ENCODE data around the gene C8B.

Gene C8B

DNA sequence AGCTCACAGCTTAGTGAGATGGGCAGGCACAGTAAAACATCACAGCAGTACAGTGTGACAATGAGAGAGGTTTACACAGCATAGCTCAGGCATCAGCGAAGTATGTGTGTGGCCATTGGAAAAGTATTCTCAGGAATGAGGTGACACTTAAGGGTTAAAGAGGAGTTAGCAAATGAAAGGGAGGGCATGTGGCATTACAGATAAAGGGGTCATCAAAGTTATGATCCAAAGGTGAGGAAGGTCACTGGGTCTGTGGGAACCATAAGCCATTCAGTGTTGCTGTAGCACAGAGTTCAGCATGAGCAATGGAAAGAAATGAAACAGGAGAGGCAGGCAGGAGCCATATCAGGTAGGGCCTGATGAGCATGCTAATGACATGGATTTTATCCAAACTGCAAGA is 4.5 kb upstream of the C8B start:
- DNase-seq (ENCODE audit: low spot score) = no peak

DNA sequence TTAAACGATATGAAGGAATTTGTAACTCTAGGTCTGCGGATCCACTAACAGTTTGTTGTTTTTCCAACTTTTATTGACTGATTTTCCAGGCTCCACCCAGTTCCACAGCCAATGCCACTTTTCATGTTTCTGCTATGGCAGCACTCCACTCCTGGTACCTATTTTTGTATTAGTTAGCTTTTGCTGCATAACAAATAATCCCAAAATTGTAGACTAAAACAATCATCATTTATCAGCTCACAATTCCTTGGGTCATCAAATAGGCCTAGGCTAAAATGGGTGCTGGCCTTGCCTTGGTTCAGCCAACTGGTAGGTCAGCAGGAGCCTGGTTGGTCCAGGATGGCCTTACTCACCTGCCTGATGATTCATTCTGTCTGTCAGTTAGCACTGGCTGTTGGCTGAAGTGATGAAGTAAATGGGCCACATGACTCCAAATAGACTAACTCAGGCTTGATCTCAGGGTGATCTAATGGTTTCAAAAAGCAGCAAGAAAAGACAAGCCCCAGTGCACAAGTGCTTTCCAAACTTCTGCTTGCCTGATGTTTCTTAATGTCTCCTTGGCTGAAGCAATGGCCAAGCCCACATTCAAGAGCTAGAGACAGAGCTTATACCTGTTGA is 3.2 kb upstream of the C8B start:
- DNase-seq (ENCODE audit: low spot score) = no peak

DNA sequence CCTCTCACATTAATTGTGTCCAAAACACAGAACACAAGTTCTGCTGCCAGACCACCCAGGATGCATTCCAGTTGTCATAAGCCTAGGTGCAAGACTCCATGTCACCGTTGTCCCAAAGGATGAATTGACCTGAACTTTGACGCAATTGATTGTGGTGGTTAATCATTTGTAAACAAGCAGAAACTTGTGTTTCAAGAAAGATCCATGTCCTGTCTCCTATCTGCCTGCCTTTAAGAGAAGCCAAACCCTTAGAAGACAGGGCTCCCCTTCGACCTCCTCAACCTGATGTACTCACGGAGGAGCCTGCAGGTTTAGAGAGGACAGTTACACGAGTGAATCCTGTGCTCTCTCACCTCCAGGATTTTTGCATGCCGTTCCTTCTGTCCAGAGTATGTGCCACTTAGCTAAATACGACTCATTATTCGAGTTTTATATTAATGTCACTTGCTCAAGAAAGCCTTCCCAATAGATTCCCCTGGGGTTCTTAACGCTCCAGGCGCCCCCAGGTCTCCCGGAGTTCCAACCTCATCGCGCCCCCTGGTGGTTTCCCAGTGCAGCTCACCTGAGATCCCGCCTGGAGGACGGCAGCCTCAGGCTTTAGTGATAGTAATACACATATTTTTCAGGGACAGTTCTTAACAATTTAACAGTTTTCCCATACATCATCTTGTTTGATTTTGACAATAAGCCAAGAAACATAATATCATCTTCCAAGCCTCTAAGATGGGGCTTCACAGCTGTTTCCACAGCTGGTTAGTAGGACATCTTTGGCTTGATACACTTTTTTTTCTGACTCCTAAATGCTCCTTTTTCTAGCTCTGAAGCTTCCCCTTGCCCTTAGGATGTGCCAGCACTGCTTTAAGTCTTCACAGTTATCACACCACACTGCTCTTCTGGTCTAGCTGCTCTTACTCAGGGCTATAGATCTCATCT is 2.4 kb upstream of the C8B start:
- DNase-seq (ENCODE audit: low spot score) = no peak

DNA sequence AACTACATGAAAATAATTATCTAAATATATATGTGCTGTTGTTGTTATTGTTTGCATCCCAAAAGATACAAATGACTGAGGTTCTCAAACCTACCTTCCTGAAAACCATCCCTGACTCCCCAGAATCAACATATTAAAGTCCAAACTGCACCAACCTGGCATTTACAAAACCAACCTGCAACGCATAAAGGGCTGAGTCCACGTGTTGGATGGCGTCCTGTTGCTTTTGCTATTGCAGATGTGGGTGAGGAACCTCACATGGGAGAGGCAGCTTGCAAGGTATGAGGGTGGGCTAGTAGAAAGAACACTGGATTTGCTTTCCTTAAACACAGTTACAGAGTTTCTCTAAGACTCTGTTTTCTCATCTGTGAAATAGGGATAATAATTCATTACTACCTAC is 1.5 kb upstream of the C8B start:
- DNase-seq (ENCODE audit: low spot score) = no peak

DNA sequence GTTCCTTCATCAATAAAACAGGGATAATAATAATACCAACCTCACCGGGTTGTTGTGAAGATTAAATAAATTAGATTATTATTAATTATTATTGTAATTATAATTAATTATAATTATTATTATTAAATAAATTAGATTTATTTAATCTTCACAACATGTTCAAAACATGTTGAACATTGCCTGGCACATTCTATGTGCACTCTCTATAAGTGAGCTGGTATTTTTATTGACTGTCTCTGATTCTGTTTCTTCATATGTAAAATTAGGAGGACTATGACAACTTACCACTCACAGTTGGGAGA is 834 bp upstream of the C8B start:
- no peak for DNase-seq (ENCODE audit: low spot score)

DNA sequence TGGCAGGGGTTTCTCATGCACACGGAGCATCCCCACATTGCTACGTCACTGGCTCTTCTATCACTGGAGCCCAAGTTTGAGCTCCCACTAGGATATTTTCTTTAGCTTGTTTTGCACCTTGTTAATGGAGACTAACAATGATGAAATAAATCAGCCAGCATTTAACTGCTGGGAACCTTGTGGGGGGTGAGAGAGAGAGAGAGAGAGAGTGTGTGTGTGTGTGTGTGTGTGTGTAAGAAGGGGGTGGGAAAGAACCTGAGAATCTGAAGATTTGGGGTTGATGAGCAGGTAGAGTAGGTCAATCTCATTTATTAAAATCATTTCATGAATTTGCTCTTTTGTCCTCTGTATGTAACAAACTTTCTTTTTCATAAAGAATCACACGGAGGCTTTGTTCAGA is 624 bp downstream of the C8B start:
- no peak for DNase-seq (ENCODE audit: low spot score)

DNA sequence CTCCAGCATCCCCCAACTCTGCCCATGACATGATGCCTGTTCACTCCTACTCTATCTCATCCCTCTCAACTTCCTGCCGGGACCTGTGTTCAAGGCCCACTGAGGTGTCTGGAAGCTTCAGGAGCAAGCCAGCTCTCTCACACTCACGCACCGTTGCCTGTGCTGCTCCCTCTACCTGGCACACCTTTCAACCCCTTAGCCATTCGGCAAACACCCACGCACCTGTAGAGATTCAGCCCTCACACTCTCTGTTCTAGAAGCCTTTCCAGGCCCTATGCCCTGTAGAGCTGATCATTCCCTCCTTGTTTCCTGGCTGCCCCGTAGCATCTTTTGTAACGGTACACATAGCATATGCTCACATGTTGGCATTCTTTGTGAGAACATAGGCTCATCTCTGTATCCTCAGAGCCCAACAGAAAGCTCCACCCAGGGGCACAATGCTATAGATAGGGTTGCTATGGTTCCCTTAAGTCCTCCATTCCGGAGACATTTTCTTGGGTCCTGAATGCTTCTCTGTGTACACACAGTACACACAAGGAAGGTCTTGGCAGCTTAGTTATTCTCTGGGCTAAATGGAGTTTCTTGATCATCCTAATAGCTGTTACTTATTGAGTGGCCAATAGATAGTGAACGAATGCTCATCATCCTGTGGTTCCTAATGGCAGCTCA is 1.3 kb downstream of the C8B start:
- DNase-seq (ENCODE audit: low spot score) = no peak

DNA sequence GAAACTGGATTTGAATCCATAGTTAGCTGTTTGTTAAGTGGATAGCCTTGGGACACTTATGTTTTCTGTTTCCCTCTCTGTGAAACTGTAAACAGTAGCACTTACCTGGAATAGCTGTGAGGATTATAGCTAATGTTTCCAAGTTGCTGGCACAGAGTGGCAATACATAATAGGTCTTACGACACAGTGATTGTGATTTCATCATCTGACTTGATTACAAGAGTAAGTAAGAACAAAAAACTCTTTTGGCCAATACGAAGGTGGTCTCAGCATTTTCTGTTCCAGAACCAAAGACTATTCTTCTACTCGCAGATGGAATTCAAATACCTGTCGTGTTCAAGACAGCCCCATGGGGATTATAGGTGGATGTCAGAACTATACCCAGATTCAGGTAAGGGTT is 2.1 kb downstream of the C8B start:
- DNase-seq (ENCODE audit: low spot score) = no peak

DNA sequence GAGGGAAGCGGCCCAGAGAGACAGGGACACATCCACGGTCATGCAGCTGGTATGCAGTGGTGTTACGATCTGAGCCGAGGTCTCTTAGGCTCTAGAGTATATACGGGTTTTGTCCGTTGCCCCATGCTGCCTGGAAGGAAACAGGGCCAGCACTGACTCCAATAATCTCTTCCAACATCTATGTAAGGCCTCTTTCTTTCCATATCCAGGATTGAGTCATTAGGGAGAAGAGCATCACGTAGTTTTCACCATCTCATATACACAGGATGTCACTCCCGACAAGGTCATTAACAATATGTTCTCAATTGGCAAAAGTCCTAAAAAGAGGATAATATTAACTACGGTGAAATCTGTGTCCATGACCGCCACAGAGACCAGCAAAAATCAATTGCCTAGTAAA is 4.4 kb downstream of the C8B start:
- DNase-seq (ENCODE audit: low spot score) = no peak

DNA sequence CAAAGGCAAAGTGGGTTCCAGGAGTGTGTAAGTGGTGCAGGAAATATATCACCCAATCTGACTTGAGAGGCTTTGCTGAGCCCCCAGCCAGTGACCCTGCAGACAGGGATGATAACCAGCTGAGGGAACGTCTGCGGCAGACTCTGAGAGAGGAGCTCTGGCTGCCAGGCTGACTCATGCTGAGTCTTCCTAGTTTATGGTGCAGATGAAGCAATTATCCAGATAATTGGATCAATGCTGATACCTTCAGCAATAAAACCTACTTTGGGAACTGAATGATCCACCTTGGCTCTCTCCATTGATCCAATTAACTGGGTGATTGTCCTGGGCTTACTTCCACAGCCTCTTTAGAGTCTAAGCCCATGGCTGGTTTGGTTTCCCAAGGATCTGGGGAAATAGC is 7.3 kb downstream of the C8B start:
- DNase-seq (ENCODE audit: low spot score) = no peak

DNA sequence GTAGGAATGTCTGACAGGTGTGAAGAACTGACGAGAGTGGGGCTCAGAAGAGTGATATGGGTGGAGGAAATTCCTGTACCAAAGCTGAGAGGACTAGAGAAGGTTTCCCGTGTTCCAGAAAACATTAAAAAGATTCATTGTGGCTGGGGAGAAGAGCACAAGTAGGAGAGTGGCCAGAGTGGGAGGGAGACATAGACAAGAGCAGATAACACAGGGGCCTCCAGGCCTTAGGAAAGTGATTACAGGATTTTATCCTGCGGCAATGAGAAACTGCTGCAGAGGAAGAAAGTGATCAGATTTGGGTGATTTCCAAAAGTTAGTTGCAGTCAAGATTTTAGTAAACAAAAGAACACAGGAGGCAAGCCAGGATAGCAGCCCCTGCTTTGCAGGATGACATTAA is 7.9 kb downstream of the C8B start:
- no peak for DNase-seq (ENCODE audit: low spot score)

DNA sequence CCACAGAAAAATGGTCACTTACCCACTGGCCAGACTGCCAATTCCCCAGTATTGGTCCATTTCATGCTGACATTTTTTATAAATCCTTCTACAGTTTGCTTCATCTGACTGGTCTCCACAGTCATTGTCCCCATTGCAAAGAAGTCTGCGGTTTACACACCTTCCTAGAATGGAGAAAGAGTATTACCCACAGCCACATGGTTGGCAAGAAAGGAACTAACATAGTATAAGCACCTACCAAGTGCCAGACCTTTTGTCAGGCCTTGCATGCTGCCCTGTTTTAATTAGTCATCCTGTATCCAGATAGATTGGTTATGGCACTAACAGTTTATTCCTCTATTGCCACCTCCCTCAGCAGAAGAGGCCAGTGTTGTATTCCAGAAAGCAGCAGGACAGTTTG is 11.2 kb downstream of the C8B start:
- no peak for DNase-seq (ENCODE audit: low spot score)

DNA sequence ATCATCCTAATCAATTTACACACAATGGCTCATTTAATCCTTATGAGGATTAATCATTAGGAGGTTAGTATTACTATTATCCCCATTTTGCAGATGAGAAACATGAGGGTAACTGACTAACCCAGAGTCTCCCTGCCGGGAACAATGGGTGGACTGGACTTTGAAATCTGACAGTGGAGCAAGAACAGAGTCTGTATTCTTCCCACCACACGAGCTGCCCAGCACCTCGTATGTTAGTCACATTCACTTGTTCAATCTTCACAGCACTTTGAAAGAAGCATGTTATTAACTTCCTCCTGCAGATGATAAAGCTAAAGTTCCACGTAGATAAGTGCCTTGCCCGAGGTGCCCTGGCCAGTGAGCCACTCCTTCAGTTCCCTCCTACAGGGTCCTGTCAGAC is 12.4 kb downstream of the C8B start:
- no peak for DNase-seq (ENCODE audit: low spot score)

DNA sequence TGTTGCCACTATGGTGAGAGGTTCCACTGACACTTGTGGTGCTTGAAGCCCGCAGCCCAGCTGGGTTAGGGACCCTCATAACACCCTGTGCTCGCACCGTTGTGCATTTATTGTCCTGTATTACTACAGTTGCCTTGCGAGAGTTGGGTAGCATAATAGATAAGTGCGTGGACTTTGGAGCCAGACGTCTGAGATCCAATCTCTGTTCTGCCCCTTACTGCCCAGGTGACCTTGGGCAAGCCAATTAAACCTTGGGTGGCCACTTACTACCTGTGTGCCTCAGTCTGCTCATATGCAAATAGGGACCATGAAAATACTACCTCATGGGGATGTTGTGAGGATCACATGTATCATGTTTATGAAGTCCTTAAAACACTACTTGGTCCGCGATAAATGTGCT is 13.3 kb downstream of the C8B start:
- DNase-seq (ENCODE audit: low spot score) = no peak

DNA sequence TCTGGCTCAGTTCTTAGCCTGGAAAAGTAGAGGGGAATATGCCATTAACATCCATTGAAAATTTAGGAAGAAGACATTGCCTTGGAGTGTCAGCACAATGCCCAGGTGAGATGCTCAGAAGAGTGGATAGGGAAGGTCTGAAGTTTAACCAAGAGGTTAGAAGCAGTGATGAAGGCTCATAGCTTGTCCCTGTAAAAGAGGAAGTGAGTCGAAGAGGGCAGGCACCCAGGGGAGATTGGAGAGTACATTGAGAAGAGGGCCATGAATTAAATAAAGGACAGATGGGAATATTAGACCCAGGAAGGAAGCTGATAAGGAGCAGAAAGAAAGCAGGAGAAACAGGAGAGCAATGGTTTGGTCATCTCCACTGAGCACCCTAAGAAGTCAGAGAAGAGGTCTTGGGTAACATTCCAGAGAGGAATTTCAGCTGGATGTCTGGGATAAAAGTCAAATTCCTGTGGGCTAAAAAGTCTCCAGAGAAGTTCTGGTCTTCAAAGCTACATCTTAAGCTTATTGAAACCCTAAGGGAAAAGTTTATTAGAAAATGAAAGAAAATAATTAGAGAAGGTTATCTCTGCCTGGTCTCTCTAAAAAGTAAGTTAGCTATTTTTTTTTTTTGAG is 17.3 kb downstream of the C8B start:
- DNase-seq (ENCODE audit: low spot score) = no peak

DNA sequence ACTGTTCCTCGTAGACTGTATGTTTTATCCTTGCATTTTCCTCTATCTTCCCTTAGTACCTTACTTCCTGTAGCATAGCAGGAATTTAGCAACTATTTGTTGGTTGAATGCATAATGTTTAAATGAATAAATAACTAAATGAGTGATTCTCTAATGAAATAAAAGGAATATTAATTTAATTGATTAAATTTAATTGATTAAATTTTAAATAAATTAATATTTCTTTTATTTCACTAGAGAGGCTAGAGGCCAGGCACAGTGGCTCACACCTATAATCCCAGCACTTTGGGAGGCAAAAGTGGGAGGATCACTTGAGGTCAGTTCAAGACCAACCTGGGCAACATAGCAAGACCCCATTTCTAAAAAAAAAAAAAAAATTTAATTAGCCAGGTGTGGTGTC is 25.8 kb downstream of the C8B start:
- no peak for DNase-seq (ENCODE audit: low spot score)

DNA sequence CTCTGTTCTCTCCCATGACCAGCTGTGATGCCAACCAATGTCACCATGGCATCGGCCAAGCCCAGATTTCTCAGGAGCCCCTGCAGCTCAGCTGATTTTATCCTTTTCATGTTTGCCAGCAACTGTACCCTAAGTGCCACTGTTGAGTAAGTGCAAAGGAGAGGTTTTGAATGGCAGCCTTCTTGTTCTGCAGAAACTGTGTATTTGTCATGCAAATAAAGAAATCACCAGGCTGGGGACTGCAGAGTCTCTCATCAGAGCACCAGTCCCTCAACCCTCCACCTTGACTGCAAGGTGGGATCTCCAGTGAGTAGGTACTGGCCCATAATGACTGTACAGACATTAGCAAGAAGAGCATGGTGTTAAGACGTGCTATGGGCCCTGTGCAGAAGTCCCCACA is 26.6 kb downstream of the C8B start:
- DNase-seq (ENCODE audit: low spot score) = no peak

DNA sequence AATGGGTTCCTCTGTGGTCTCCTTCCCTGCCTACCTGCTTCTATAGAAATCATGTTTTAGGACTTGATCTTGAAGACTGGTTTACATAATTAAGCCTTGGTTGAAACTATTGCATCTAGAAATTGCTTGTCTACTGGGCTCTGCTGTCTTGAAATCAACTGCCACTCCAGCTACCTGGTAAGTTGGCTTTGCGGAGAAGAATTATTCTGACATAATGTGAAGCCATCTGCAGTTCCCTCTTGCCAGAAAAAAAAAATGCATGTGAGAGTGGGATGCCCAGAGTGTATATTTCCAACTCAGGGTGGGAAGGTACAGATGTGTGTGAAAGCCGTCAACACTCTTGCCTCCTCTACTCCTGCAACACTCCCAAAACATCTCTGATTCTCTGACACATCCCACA is 27.2 kb downstream of the C8B start:
- no peak for DNase-seq (ENCODE audit: low spot score)

DNA sequence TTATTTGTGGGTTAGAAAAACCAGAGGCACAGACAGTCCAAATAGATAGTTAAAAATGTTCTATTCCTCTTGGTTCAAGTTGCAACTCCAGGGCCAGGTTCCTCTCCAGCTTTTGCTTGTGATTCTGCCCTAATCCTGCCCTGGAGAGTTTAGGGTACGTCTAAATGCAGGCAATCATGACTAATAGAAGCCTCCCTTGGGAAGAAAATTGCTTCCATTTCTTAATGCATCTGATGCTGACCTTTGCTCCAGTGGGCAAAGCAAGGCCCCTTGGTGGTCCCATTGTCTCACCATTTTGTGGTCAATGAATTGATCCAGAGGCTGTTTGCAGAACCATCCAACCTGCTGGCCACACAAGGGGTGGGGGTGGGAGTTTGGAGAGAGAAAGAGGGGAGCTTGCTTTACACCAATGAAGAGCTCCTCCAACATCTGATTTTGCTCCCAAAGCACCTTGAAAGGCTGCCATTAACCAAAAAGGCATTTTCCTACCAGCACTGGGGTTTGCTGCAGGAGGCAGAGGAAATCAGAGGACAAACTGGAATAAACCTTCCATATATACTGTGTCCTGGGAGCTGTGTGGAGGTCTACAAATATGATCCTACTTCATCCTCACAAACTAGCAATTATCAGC is 31.3 kb downstream of the C8B start:
- no peak for DNase-seq (ENCODE audit: low spot score)

DNA sequence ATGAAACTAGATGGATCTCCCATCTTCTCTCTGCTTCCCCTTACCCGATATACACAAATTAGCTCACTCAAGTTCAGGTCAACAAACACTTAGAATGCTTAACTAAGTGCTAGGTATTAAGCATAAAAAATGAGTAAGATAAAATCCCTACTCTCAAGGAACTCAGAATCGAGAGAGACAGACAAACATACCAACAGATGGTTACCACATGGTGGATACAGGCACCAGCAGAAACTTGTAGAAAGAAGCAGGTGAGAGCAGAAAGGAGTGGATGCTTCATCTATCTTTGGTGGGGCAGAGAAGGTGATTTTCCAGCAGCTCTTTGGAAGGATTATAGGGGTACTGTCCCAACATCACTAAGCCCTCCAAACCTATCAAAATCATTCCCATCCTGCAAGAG is 32.2 kb downstream of the C8B start:
- no peak for DNase-seq (ENCODE audit: low spot score)

DNA sequence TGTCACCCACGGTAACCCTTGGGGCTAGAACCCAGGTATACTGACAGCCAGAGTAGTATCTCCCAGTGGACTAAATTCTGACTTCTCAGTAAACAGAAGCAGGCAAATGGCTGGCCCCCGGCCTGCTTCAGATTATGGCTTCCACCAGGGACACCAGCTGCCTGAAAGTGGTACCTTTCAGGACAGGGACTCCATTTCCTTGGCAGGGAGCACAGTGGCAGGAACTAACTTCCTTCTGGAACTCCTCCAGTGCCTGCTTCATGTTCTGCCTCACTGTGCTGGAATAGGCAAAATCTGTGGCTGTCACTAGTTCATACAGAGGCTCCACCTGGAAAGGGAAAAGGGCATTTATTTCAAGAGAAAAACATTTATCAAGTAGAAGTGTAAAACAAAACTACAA is 32.7 kb downstream of the C8B start:
- no peak for DNase-seq (ENCODE audit: low spot score)

DNA sequence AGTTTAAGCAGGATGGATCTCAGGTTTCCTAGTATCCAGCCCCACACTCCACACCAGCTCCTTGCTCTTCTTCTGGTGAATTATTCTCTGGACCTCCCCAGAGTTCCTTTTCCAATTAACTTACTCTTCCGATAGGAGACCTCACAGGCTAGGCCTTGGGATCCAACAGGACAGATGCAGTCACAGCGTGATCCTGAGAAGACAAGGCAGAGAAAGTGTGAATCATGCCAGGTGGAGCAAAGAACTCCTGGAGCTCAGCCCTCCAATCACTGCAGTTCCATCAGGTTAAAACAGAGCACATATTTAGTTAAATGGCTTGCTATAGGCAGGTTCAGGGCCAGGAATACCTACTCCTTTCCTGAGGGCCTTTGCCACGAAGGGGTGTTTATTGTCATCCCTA is 34.1 kb downstream of the C8B start:
- DNase-seq (ENCODE audit: low spot score) = no peak

DNA sequence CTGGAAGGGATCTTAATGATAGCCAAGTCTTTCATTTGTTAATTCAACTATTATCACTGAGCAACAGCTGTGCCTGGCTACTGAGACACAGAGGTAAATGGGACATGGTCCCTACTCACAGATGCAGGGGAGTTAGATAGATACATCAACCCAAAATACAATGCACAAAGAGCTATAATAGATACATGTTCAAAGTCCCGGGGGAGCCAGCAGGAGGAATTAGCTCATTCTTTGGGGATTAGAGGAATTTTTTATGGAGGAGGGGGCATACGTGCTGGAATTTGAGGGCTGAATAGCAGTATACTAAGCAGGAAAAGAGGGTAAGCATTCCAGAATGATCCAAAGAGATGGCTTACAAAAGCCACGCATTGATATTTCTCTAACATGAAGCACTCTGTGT is 34.6 kb downstream of the C8B start:
- DNase-seq (ENCODE audit: low spot score) = no peak
